SK-N-SH (cell line): ENCODE results near the gene ASXL2.

ENCODE experiments used
- CHD2 ChIP-seq: fragments of 150-350 bp; IDR thresholded peaks from 2 replicates; pipeline ENCODE4 v1.6.1; 2018; ENCODE audit warnings: low read length; ENCODE audit not compliant: partially characterized antibody
- CTCF ChIP-seq: fragments of 200-600 bp; sonication (generic); IDR thresholded peaks from 2 replicates; pipeline ENCODE4 v1.6.1; 2017; ENCODE audit warnings: antibody characterized with exemption, mild to moderate bottlenecking, moderate library complexity
- FOSL2 ChIP-seq: IDR thresholded peaks from 2 replicates; pipeline ENCODE4 v1.4.0; 2012; ENCODE audit warnings: low read depth, mild to moderate bottlenecking, moderate library complexity, borderline replicate concordance
- FOXJ3 ChIP-seq: sonication (generic); formaldehyde crosslinking; IDR thresholded peaks from 2 replicates; pipeline ENCODE4 v1.5.1; 2020; ENCODE audit warnings: mild to moderate bottlenecking, missing genetic modification reagents
- JUND ChIP-seq: IDR thresholded peaks from 2 replicates; pipeline ENCODE4 v1.4.0; 2012
- MXI1 ChIP-seq: IDR thresholded peaks from 2 replicates; pipeline ENCODE4 v1.6.1; 2012; ENCODE audit warnings: mild to moderate bottlenecking, low read depth, low read length, improper control_type of control experiment
- PBX3 ChIP-seq: IDR thresholded peaks from 2 replicates; pipeline ENCODE4; 2012
- POLR2AphosphoS5 ChIP-seq: IDR thresholded peaks from 2 replicates; pipeline ENCODE4 v1.6.1; 2012; ENCODE audit warnings: low read depth, low read length
- RAD21 ChIP-seq: IDR thresholded peaks from 2 replicates; pipeline ENCODE4 v1.6.1; 2012; ENCODE audit warnings: mild to moderate bottlenecking, low read length
- REST ChIP-seq: IDR thresholded peaks from 2 replicates; pipeline ENCODE4 v1.6.1; 2012; ENCODE audit warnings: mild to moderate bottlenecking, low read depth, low read length, moderate library complexity
- TAF1 ChIP-seq: IDR thresholded peaks from 2 replicates; pipeline ENCODE4 v1.6.1; 2012; ENCODE audit warnings: low read depth, mild to moderate bottlenecking, low read length, moderate library complexity, borderline replicate concordance
- TEAD4 ChIP-seq: IDR thresholded peaks from 2 replicates; pipeline ENCODE4 v1.4.0; 2012; ENCODE audit warnings: mild to moderate bottlenecking, borderline replicate concordance; ENCODE audit not compliant: insufficient read depth
- ZBTB33 ChIP-seq: IDR thresholded peaks from 2 replicates; pipeline ENCODE4 v1.4.0; 2012; ENCODE audit warnings: low read depth, borderline replicate concordance

- TF ChIP-seq REST (no peak), CTCF (no peak), PBX3 (no peak), JUND (no peak), ZBTB33 (no peak), POLR2AphosphoS5 (no peak), MXI1 (no peak), CHD2 (no peak), TAF1 (no peak), FOSL2 (no peak), RAD21 (no peak), FOXJ3 (CRISPR knock-in tag) (no peak), TEAD4 (no peak)
Observed at GRCh38 chr2:25895610-25896009, 17.3 kb upstream of the ASXL2 start.
